ENCODE data around the gene ITGAL. TPM values are rescaled to one million over a fixed set of nuclear protein-coding genes. Genes with fewer than 3 reads are reported as not detected.

ITGAL gene
- total and polyA plus RNA-seq, 11 donors, result 0.25 to 29.5 (median 1.6) TPM

DNA sequence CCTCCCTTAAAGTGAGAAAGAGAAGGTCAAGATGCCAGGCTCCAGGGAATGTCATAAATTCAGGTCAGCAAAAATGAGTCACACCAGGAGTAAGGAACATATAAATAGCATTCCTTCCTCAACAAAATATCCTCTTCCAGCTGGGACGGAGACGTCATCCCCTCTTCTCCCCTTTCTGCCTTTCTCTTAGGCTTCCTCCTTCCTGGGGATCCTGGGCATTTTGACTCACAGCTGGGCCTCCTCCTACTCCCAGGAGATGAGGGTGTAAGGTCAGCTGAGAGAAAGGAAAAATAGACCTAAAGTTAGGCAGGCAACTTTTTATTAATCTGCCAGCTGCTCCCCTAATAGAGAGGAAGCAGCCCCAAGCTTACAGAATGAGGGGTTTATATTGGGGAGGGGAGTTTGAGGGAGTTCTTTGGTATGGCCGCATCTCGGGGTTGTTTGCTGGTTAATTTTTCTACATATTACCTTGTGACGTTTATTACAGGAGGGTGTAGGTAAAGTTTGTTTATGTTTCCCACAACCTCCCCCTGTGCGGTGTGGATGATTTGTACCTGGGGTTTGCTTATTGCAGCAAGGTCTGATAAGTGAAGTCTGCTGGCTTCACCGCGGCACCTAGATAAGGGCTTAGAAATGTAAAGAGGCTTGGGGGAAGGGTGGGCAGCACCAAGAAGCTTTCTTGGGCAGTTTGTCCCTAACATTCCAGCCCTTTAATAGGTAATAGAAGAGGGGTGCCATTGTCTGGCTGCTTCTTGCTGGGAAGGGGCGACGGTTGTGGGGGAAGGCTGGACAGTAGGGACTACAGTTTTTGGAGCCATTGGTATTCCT is 69.2 kb downstream of the ITGAL start:
- Histone ChIP-seq H3K36me3 (no peaks in the 10 kb centered on the region), H3K9me3 (no peaks in the 10 kb centered on the region), H3K27me3 (no peaks in the 10 kb centered on the region), H3K4me1 (peaks cover 0 to 35% (median 15%) of the 10 kb centered on the region in 12 donors), H3K4me3 (no peak overlapping the region), H3K27ac (peak overlapping the region in 9 of 12 donors; percentile 27 to 88 (median 43))
- ATAC-seq, result peak in 2 of 4 donors; percentile 40 to 56
- 39 to 45% (median 41%) methylated on average over 10 of the region's 10 CpGs for WGBS, 4 donors
- no peak for TF ChIP-seq POLR2A (IDR thresholded peaks at IDR 0.05)
- TF ChIP-seq, protein P1, sequence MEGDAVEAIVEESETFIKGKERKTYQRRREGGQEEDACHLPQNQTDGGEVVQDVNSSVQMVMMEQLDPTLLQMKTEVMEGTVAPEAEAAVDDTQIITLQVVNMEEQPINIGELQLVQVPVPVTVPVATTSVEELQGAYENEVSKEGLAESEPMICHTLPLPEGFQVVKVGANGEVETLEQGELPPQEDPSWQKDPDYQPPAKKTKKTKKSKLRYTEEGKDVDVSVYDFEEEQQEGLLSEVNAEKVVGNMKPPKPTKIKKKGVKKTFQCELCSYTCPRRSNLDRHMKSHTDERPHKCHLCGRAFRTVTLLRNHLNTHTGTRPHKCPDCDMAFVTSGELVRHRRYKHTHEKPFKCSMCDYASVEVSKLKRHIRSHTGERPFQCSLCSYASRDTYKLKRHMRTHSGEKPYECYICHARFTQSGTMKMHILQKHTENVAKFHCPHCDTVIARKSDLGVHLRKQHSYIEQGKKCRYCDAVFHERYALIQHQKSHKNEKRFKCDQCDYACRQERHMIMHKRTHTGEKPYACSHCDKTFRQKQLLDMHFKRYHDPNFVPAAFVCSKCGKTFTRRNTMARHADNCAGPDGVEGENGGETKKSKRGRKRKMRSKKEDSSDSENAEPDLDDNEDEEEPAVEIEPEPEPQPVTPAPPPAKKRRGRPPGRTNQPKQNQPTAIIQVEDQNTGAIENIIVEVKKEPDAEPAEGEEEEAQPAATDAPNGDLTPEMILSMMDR (IDR thresholded peaks at IDR 0.05), result no peak
- intact Hi-C loops (cut with DNase I), result no loop called here
- no peak for DNase-seq

DNA sequence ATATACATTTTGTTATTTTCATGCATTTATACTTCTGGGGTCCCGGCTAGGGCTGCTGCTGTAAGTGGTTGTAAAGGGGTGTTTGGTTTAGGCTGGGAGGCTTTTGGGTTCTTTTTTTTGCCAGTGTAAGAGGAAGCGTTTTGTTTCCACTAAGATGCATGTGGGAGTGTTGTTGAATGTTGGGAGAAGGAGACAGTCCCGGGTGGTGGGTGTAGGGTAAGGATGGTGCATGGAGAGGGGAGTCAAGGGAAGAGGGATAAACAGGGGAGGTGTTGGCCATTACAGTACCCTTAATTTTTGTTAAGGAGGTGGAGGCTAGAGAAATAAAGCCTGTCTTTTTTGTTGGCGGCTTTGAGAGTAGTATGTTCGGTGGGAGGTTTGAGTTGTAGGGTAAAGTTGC is 70.5 kb downstream of the ITGAL start:
- WGBS, 4 donors, result 84 to 86% (median 85%) methylated on average over 5 of the region's 5 CpGs

DNA sequence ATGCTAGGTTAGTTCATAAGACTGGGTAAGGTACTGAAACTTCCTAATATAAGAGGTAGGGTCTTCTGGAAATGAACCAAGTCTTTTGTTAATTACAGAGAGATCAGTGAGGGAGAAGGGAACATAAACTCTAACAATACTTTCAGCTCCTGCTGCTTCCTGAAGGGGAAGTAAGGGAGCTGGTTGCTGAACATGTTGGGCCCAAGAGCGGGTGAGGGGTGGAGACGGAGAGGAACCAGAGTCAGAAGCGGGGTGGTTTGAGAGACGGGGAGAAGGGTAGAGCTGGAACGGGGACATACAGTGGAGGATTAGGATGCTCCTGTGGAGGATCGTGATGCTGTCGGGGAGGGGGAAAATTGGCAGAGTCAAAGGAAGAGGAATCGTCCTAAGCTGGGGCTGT is 73.6 kb downstream of the ITGAL start:
- ATAC-seq (no peak), DNase-seq (no peak)
- no peak overlapping the region for H3K4me3 ChIP-seq
- intact Hi-C loops (cut with DNase I), result no loop called here
- H3K27ac ChIP-seq, result no peak overlapping the region
- H3K9me3 ChIP-seq, result no peaks in the 10 kb centered on the region
- H3K4me1 ChIP-seq, result peaks cover 0 to 32% (median 17%) of the 10 kb centered on the region in 12 donors
- WGBS, 4 donors, result 73 to 81% (median 74%) methylated on average over 8 of the region's 8 CpGs
- H3K27me3 ChIP-seq, result no peaks in the 10 kb centered on the region
- no peaks in the 10 kb centered on the region for H3K36me3 ChIP-seq
- TF ChIP-seq, protein P1 (IDR thresholded peaks at IDR 0.05), result no peak
- no peak for TF ChIP-seq POLR2A (IDR thresholded peaks at IDR 0.05)

More for the DNA sequence above, 70.5 kb downstream of the ITGAL start:
- Histone ChIP-seq H3K4me1 (peaks cover 0 to 35% (median 14%) of the 10 kb centered on the region in 12 donors), H3K9me3 (no peaks in the 10 kb centered on the region), H3K27ac (no peak overlapping the region), H3K4me3 (no peak overlapping the region), H3K36me3 (no peaks in the 10 kb centered on the region), H3K27me3 (no peaks in the 10 kb centered on the region)
- ATAC-seq (no peak), DNase-seq (no peak)
- intact Hi-C loops (cut with DNase I), result no loop called here
- TF ChIP-seq, protein P1 (IDR thresholded peaks at IDR 0.05), result no peak
- no peak for TF ChIP-seq POLR2A (IDR thresholded peaks at IDR 0.05)

DNA sequence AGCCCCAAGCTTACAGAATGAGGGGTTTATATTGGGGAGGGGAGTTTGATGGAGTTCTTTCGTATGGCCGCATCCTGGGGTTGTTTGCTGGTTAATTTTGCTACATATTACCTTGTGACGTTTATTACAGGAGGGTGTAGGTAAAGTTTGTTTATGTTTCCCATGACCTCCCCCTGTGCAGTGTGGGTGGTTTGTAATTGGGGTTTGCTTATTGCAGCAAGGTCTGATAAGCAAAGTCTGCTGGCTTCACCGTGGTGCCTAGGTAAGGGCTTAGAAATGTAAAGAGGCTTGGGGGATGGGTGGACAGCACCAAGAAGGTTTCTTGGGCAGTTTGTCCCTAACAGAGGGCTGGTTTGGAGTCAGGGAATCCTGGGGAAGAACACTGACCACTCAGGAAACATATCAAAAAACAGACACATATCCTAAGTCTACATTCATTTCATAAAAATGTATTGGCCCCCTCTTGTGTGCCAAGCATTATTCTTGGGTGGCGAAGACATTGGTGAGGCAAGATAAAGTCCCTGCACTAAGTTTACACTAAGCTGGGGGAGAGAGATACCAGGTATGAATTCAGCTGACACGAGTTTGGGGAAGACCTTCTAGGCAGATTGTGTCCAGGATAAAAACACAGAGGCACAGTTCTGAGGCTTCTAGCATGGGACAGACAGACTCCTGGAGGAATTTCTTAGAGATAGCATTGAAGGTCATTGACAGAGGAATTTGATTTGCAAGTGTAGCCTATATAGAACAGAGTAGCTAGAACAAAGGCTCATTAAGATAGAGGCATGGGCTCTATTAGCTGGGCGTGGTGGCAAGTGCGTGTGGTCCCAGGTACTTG is 76.1 kb downstream of the ITGAL start:
- Histone ChIP-seq H3K9me3 (no peaks in the 10 kb centered on the region), H3K4me1 (peaks cover 0 to 44% (median 16%) of the 10 kb centered on the region in 12 donors), H3K4me3 (no peak overlapping the region), H3K27ac (peak overlapping the region in 10 of 12 donors; percentile 27 to 83 (median 69)), H3K27me3 (no peaks in the 10 kb centered on the region), H3K36me3 (peaks cover 0 to 3% (median 0%) of the 10 kb centered on the region in 9 donors)
- TF ChIP-seq, protein P1 (IDR thresholded peaks at IDR 0.05), result no peak
- TF ChIP-seq POLR2A (IDR thresholded peaks at IDR 0.05), result no peak
- DNase-seq, result no peak
- intact Hi-C loops (cut with DNase I), result no loop called here
- ATAC-seq, result peak; percentile 16 to 24 (median 21)
- WGBS, 4 donors, result 63 to 76% (median 66%) methylated on average over 8 of the region's 8 CpGs

Measured in heart left ventricle (tissue), 16 donors.